GM21723 (cell line): ENCODE data around the gene MXD3.
A peak's percentile ranks its signal among the peaks of the same experiment; 100 is the strongest.

Source experiments
- ATAC-seq: cut with Tn5 transposase; IDR thresholded peaks from one replicate; pipeline ENCODE4 v1.9.1; 2021; ENCODE audit warnings: mild to moderate bottlenecking, moderate library complexity; ENCODE audit not compliant: unreplicated experiment

Gene MXD3

GRCh38 chr5:177304392-177305119 lies 7.1 kb downstream of the MXD3 start:
- ATAC-seq = no peak

GRCh38 chr5:177303925-177304391 lies 7.7 kb downstream of the MXD3 start:
- ATAC-seq = peak; percentile 12

- ATAC-seq = peak; percentile 58
Measured at GRCh38 chr5:177303121-177303924, 8.4 kb downstream of the MXD3 start, which contains the start of the genes PRELID1 and RAB24. Gene PRELID1 (plus strand): TSS chr5:177303799. CDS start chr5:177303986, 187 bp downstream. Gene RAB24 (minus strand): TSS chr5:177303719. CDS start chr5:177303288, 431 bp downstream.

GRCh38 chr5:177302354-177303110 lies 9.2 kb downstream of the MXD3 start:
- no peak for ATAC-seq

GRCh38 chr5:177301503-177302165 lies 10.1 kb downstream of the MXD3 start:
- ATAC-seq = no peak

- no peak for ATAC-seq
Measured at GRCh38 chr5:177300951-177301350, 10.7 kb downstream of the MXD3 start.

GRCh38 chr5:177300236-177300880 lies 11.3 kb downstream of the MXD3 start:
- ATAC-seq = peak; percentile 36

GRCh38 chr5:177299697-177300096 lies 12.0 kb downstream of the MXD3 start:
- no peak for ATAC-seq

GRCh38 chr5:177297922-177298321 lies 13.8 kb downstream of the MXD3 start:
- no peak for ATAC-seq

- no peak for ATAC-seq
Measured at GRCh38 chr5:177296581-177296980, 15.1 kb downstream of the MXD3 start.

GRCh38 chr5:177295924-177296323 lies 15.8 kb downstream of the MXD3 start:
- no peak for ATAC-seq

- ATAC-seq = no peak
Measured at GRCh38 chr5:177294632-177295031, 17.1 kb downstream of the MXD3 start.

- ATAC-seq = no peak
Measured at GRCh38 chr5:177293819-177294581, 17.7 kb downstream of the MXD3 start.

GRCh38 chr5:177291735-177292134 lies 20.0 kb downstream of the MXD3 start:
- ATAC-seq = no peak

GRCh38 chr5:177290816-177291596 lies 20.7 kb downstream of the MXD3 start:
- ATAC-seq = no peak

GRCh38 chr5:177288191-177288590 lies 23.5 kb downstream of the MXD3 start:
- no peak for ATAC-seq

- no peak for ATAC-seq
Measured at GRCh38 chr5:177276886-177277285, 34.8 kb downstream of the MXD3 start.

- ATAC-seq = no peak
Measured at GRCh38 chr5:177275883-177276282, 35.8 kb downstream of the MXD3 start.

GRCh38 chr5:177271113-177271512 lies 40.6 kb downstream of the MXD3 start:
- no peak for ATAC-seq
